ENCODE results near the gene CBR3. TPM values are rescaled to one million over a fixed set of nuclear protein-coding genes. Genes with fewer than 3 reads are reported as not detected.
"Not testable (repeated sequence)": the region's sequence is repeated elsewhere in the genome, so short reads cannot be mapped to it uniquely, and the experiment has no call there.

Gene CBR3
- total RNA-seq, 2 experiments from 2014 or later = 9.5 to 9.7 TPM

DNA sequence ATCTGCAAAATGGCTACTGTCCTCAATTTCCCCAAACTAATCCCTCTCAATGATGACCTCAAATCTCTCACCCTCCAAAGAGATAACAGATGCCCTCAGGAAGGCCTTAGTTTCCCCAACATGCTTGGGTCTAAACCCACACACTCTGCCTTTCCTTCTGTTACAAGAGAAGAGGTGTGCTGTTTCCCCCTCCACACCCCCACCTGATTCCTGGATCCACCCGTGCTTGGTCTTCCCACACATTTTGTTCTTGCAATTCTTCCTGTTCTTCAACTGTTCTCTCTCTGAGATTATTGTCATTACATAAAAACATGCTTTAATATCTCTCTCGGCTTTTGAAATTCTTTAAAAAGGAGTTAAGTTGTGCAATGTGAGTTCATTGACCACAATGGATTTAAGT lies 5.7 kb upstream of the CBR3 start:
- H3K27me3 Mint-ChIP-seq = peaks cover 10% of the 10 kb centered on the region

DNA sequence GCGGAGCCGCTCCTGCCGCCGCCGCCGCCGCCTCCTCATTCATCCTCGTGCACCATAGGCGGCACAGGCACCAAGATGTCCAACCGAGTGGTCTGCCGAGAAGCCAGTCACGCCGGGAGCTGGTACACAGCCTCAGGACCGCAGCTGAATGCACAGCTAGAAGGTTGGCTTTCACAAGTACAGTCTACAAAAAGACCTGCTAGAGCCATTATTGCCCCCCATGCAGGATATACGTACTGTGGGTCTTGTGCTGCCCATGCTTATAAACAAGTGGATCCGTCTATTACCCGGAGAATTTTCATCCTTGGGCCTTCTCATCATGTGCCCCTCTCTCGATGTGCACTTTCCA lies 4.5 kb upstream of the CBR3 start:
- DNase-seq, H3K36me3 Mint-ChIP-seq, H3K9me3 Mint-ChIP-seq: not testable (repeated sequence)
- Mint-ChIP-seq H3K27me3 (peaks cover 12% of the 10 kb centered on the region), H3K27ac (peak overlapping the region; percentile 74), H3K4me3 (peak overlapping the region; percentile 80), H3K4me1 (peaks cover 17% of the 10 kb centered on the region)

More for the DNA sequence above, 5.7 kb upstream of the CBR3 start:
- H3K27ac Mint-ChIP-seq = no peak overlapping the region
- H3K36me3 Mint-ChIP-seq = peaks cover 2% of the 10 kb centered on the region
- no peak overlapping the region for H3K4me3 Mint-ChIP-seq
- no peak for DNase-seq
- H3K9me3 Mint-ChIP-seq = no peaks in the 10 kb centered on the region
- peaks cover 13% of the 10 kb centered on the region for H3K4me1 Mint-ChIP-seq

- DNase-seq, H3K27ac Mint-ChIP-seq, H3K36me3 Mint-ChIP-seq, H3K9me3 Mint-ChIP-seq: not testable (repeated sequence)
- Mint-ChIP-seq H3K4me3 (peak overlapping the region; percentile 80), H3K27me3 (peaks cover 12% of the 10 kb centered on the region), H3K4me1 (peaks cover 17% of the 10 kb centered on the region)
Measured at GRCh38 chr21:36130839-36131238, 4.0 kb upstream of the CBR3 start.

GRCh38 chr21:36132696-36133095 lies 2.2 kb upstream of the CBR3 start:
- DNase-seq = no peak
- Mint-ChIP-seq H3K27ac (no peak overlapping the region), H3K27me3 (peaks cover 12% of the 10 kb centered on the region), H3K36me3 (peaks cover 2% of the 10 kb centered on the region), H3K9me3 (no peaks in the 10 kb centered on the region), H3K4me1 (peaks cover 19% of the 10 kb centered on the region), H3K4me3 (no peak overlapping the region)

DNA sequence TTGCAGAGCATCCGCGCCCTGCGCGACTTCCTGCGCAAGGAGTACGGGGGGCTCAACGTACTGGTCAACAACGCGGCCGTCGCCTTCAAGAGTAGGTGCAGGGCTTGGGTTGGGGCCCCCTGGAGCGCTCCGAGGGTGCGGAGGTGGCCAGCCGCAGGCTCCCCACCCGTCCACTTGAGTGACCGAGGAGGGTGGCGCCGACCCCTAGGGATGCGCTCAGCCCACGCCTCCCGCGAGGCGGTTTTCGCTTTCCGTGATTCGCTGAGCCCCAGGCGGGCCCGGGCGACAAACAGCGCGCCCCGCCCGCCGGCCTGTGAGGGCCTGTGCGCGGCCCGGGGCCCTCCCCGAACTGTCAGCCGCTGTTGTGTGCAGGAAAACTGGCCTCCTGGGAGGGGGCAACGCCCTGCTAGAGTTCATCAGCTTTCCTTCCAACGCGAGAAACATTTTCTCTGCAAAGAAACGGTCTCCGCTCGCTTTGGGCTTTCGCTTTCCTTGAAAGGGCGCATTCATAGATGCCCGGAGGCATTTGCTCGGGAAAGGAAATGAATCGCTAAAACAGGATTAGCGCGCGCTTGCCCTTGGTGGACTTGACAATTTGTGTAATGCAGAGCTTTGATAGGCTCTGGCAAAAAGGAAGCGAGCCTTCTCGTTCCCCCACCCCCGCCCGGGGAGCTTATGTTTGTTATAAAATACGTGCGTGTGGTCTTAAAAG lies 668 bp downstream of the CBR3 start:
- Mint-ChIP-seq H3K27me3 (peaks cover 12% of the 10 kb centered on the region), H3K9me3 (no peaks in the 10 kb centered on the region), H3K27ac (peak overlapping the region; percentile 83), H3K4me3 (peak overlapping the region; percentile 87), H3K36me3 (peaks cover 2% of the 10 kb centered on the region), H3K4me1 (peaks cover 14% of the 10 kb centered on the region)
- DNase-seq = peak; percentile 73

DNA sequence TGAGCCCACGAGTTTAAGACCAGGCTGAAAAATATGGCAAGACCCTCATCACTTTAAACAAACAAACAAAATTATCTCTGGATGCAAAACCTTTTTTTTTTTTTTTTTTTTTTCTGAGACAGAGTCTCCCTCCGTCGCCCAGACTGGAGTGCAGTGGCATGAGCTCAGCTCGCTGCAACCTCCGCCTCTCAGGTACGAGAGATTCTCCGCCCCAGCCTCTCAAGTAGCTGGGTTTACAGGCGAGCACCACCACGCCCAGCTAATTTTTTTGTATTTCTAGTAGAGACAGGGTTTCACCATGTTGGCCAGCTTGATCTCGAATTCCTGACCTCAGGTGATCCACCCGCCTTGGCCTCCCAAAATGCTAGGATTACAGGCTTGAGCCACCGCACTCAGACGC lies 4.9 kb downstream of the CBR3 start:
- peaks cover 12% of the 10 kb centered on the region for H3K4me1 Mint-ChIP-seq
- H3K36me3 Mint-ChIP-seq, H3K4me3 Mint-ChIP-seq, DNase-seq, H3K27ac Mint-ChIP-seq, H3K27me3 Mint-ChIP-seq, H3K9me3 Mint-ChIP-seq: not testable (repeated sequence)

DNA sequence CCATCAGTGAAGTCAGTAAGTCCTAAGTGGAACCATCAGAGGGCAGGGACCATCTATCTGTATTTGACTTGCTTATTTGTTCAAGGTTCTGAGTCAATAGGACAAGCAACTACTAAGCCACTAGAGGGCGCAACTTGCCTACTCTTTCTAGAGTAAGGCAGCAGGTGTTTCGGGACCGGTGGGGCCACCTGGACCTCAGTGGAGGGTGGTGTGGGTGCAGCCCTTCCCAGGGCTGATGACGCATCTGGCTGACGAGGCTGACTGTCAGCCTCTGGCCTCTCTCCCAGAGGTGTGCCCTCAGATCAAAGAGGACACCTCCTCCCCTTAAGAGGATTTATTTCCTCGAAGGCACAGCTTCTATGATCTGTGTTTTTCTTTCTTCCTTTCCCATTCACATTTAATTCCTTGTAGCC lies 6.6 kb downstream of the CBR3 start:
- Mint-ChIP-seq H3K36me3 (no peaks in the 10 kb centered on the region), H3K4me3 (no peak overlapping the region), H3K27me3 (no peaks in the 10 kb centered on the region), H3K4me1 (peaks cover 14% of the 10 kb centered on the region), H3K9me3 (no peaks in the 10 kb centered on the region), H3K27ac (no peak overlapping the region)
- peak; percentile 81 for DNase-seq

- H3K9me3 Mint-ChIP-seq, H3K27me3 Mint-ChIP-seq, H3K36me3 Mint-ChIP-seq, H3K4me3 Mint-ChIP-seq, DNase-seq, H3K27ac Mint-ChIP-seq, H3K4me1 Mint-ChIP-seq: not testable (repeated sequence)
Measured at GRCh38 chr21:36144233-36144632, 9.4 kb downstream of the CBR3 start.

- Mint-ChIP-seq H3K4me3 (no peak overlapping the region), H3K27ac (no peak overlapping the region), H3K27me3 (no peaks in the 10 kb centered on the region), H3K4me1 (peaks cover 13% of the 10 kb centered on the region), H3K9me3 (no peaks in the 10 kb centered on the region), H3K36me3 (no peaks in the 10 kb centered on the region)
- DNase-seq = no peak
Measured at GRCh38 chr21:36145259-36145658, 10.4 kb downstream of the CBR3 start.

DNA sequence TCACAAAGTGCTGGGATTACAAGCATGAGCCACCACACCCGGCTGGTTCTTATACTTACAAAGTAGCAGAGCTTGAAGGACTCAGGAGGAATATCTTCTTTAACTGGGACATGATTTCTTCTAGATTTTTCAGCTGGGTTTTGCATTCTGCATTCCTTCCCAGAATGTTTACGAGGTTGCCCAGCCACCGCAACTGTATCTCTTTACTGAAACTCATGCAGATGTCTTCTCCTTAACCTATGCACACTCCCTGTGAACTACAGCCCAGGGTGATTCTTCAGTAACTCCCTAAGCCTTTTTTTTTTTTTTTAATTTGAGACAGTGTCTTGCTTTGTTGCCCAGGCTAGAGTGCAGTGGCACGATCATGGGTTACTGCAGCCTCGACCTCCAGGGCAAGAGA lies 13.0 kb downstream of the CBR3 start:
- Mint-ChIP-seq H3K4me1 (peaks cover 8% of the 10 kb centered on the region), H3K27ac (no peak overlapping the region), H3K27me3 (no peaks in the 10 kb centered on the region), H3K4me3 (no peak overlapping the region), H3K9me3 (no peaks in the 10 kb centered on the region), H3K36me3 (no peaks in the 10 kb centered on the region)
- no peak for DNase-seq

DNA sequence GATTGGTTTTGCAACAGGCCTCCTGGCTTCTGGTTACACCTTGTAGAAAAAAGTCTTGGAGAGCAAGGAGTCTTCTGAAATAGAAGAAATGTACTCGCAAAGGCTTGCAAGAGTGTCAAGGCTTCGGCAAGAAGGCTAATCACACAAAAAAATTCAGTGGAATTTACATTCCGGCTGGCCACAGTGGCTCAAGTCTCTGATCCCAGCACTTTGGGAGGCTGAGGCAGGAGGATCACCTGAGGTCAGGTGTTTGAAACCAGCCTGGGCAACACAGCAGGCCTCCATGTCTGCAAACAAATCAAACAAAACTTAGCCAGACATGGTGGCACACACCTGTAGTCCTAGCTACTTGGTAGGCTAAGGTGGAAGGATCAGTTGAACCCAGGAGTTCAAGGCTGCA lies 14.0 kb downstream of the CBR3 start:
- Mint-ChIP-seq H3K4me3 (no peak overlapping the region), H3K9me3 (no peaks in the 10 kb centered on the region), H3K27ac (no peak overlapping the region), H3K36me3 (no peaks in the 10 kb centered on the region), H3K4me1 (peaks cover 12% of the 10 kb centered on the region), H3K27me3 (no peaks in the 10 kb centered on the region)
- DNase-seq = no peak

- Mint-ChIP-seq H3K4me3 (no peak overlapping the region), H3K27ac (peak overlapping the region; percentile 35), H3K9me3 (no peaks in the 10 kb centered on the region), H3K4me1 (peaks cover 12% of the 10 kb centered on the region), H3K36me3 (no peaks in the 10 kb centered on the region), H3K27me3 (no peaks in the 10 kb centered on the region)
- no peak for DNase-seq
Measured at GRCh38 chr21:36149788-36150711, 15.2 kb downstream of the CBR3 start.

DNA sequence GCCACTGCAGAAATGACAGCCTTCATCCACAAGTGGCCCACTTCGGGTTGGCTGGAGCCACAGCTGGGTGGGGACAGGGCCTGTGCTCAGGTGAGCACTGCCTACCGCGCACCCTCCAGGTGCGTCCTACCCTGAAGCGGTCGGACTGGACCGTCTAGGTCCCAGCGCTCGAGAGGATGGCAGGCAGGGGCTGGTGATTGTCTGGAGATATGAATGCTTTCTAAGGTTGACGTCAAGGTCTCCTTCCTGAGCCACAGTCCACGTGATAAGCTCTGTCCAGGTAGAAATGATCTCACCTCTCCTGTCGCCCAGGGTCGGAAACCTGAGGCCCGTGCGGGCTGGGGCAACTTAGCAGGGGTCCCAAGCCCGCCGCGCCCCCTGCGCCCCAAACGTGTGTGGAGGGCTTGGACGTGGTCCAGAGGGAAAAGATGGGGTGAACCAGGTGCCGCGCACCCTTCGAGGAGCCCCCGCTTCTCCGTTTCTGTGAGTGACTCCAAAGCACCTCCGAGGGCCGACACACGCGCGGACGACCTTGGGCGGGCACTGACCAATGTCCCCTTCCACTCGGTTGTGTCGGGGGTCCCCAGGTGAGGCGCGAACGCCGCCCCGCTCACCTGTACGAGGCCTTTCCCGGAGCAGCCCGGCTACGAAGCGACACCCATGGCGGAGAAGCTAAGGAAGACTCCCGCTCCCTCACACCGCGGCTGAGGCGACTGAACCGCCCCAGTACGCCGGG lies 20.9 kb downstream of the CBR3 start:
- no peak for DNase-seq
- H3K36me3 Mint-ChIP-seq = peaks cover 4% of the 10 kb centered on the region
- H3K4me1 Mint-ChIP-seq = peaks cover 17% of the 10 kb centered on the region
- peak overlapping the region; percentile 82 for H3K4me3 Mint-ChIP-seq
- H3K9me3 Mint-ChIP-seq = no peaks in the 10 kb centered on the region
- no peaks in the 10 kb centered on the region for H3K27me3 Mint-ChIP-seq
- H3K27ac Mint-ChIP-seq = no peak overlapping the region

GRCh38 chr21:36156339-36156814 lies 21.5 kb downstream of the CBR3 start:
- peaks cover 17% of the 10 kb centered on the region for H3K4me1 Mint-ChIP-seq
- H3K4me3 Mint-ChIP-seq = peak overlapping the region; percentile 82
- DNase-seq = peak; percentile 99
- H3K9me3 Mint-ChIP-seq = no peaks in the 10 kb centered on the region
- no peak overlapping the region for H3K27ac Mint-ChIP-seq
- H3K27me3 Mint-ChIP-seq = no peaks in the 10 kb centered on the region
- peaks cover 4% of the 10 kb centered on the region for H3K36me3 Mint-ChIP-seq
